GM19035 (cell line): ENCODE measurements around the gene PTGIS.

ENCODE experiments used
- ATAC-seq: cut with Tn5 transposase; IDR thresholded peaks from one replicate; pipeline ENCODE4 v1.9.1; 2021; ENCODE audit not compliant: unreplicated experiment

Gene PTGIS

DNA sequence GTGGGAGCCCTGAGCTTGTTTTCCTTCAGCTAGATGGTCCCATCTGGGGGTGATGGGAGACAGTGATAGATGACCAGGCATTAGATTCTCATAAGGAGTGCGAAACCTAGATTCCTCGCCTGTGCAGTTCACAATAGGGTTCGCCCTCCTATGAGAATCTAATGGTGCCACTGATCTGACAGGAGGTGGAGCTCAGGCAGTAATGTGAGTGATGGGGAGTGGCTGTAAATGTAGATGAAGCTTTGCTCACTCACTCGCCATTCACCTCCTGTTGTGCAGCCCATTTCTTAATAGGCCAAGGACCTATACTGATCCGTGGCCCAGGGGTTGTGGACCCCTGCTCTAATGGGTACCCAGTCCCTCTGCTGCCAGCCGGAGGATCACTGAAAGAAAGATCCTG is 64.8 kb downstream of the PTGIS start:
- no peak for ATAC-seq

GRCh38 chr20:49501917-49502316 is 66.0 kb downstream of the PTGIS start:
- ATAC-seq, result no peak

- ATAC-seq, result no peak
Observed at GRCh38 chr20:49497398-49497669, 70.6 kb downstream of the PTGIS start.

DNA sequence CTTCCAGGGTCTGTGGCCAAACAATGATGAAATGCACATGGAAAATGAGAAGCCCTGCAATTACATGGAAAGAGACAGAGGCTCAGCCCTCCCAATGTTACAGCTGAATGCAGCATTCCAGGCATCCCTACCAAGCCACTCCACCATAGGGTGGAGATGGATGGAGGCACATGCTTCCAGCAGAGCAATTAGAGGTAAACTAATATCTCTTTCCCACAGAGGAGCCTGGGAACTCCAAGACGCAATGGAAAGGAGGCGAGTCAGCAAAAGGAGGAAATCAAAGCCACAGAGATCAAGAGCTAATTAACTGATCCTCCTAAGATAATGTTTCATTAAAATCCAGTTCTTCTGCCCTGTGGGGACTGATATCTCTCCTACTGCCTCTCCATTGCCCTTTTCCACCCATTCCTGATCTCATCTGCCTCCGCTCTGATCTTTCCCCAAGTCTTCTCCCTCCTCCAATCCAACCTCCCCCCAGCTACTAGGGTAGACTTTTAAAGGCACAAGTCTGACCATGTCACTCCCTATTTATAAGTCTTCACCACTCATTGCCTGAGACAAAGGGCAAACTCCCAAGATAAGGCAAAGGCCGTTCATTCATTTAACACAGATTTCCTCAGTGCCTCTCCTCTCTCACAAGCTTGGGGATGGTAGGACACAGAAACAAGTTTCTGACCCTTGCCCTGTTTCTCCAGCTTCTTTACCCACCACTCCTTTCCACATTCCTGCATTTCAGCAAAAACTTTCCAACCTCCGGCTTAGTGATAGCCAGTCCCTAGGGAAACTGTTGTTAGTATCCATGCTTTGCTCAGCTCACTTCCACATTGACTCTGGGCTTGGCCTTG is 71.2 kb downstream of the PTGIS start:
- no peak for ATAC-seq

DNA sequence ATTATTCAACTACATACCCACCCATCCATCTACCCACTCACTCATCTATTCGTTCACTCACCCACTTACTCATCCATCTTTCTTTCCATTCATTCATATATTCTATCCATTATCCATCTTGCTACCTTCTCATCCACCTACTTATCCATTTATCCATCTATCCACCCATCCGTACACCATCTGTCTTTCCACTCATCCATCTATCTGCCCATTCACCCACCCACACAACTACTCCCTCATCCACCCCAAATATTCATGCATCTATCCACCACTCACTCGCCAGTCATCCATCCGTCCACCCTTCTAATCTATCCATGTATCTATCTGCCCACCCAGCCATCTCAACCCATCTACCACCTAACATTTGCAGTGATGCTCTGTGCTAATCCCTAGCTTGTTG is 71.9 kb downstream of the PTGIS start:
- no peak for ATAC-seq

DNA sequence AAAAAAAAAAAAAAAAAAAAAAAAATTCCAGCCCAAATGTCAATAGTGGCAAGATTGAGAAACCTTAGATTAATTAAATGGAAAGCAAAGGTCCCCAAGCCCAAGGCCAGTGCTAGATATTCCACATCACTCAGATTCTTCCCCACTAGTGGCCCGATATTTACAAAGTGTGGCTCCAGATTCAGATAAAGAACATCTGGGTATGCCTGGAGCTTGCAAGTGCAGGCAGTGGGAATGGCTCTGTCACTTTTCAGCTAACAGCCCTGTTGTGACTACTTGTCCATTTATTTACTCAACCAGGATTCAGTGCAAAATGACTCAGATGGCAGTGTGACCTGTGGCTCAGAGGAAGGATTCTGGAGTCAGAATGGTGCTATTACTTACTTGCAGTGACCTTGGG is 77.2 kb downstream of the PTGIS start:
- ATAC-seq, result no peak

- no peak for ATAC-seq
Observed at GRCh38 chr20:49489688-49490087, 78.2 kb downstream of the PTGIS start.

DNA sequence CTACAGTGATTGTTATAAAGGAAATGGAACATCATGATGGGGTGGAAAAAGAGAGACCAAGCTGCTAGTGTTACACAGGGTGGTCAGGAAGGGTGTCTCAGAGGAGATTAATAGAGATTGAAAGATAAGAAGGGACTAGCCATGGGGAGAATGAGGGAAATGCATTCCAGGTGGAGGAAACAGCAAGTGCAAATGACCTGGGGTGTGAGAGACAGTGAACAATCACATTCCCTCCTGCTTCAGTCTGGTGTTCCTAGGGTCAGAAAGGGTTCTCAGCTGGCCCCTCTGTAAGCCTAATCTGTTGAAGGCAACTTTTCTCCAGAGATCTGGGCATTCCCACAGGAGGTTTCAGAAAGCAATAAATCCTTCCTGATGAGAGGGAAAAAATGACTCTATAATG is 81.9 kb downstream of the PTGIS start:
- ATAC-seq, result no peak

GRCh38 chr20:49485563-49485962 is 82.4 kb downstream of the PTGIS start:
- ATAC-seq, result no peak

GRCh38 chr20:49484180-49485140 is 83.5 kb downstream of the PTGIS start:
- peak; percentile 52 for ATAC-seq

GRCh38 chr20:49483696-49484123 is 84.2 kb downstream of the PTGIS start:
- ATAC-seq, result no peak

- no peak for ATAC-seq
Observed at GRCh38 chr20:49483018-49483695, 84.8 kb downstream of the PTGIS start.

DNA sequence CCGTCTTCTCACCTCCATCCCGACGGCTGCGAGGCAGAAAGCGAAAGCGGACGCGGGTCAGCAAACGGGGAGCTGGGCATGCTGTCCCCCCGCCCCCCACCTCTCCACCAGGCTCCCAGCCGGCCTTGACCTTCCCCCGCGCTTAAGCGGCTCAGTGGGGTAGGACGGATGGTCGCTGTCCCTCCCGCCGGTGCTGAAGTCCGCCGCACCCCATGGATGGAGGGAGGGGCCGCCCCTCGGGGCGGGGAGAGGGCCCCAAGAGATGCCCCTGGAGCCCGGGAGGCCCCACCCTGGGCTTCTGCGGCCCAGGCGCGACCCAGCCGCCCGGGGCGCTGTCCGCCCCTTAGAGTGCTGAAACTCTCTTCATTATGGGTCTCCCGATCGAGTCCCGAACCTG is 85.3 kb downstream of the PTGIS start, which contains the start of gene KCNB1:
KCNB1 (minus strand) TSS at position 48 of the 397 bp plus-strand sequence. CDS start 188 bp downstream, outside the sequence.
- no peak for ATAC-seq

- no peak for ATAC-seq
Observed at GRCh38 chr20:49482173-49482572, 85.8 kb downstream of the PTGIS start.

- ATAC-seq, result no peak
Observed at GRCh38 chr20:49481116-49481515, 86.8 kb downstream of the PTGIS start.

- no peak for ATAC-seq
Observed at GRCh38 chr20:49480236-49480635, 87.7 kb downstream of the PTGIS start.

GRCh38 chr20:49479785-49480184 is 88.2 kb downstream of the PTGIS start:
- ATAC-seq, result no peak

- no peak for ATAC-seq
Observed at GRCh38 chr20:49478754-49479689, 88.9 kb downstream of the PTGIS start.

DNA sequence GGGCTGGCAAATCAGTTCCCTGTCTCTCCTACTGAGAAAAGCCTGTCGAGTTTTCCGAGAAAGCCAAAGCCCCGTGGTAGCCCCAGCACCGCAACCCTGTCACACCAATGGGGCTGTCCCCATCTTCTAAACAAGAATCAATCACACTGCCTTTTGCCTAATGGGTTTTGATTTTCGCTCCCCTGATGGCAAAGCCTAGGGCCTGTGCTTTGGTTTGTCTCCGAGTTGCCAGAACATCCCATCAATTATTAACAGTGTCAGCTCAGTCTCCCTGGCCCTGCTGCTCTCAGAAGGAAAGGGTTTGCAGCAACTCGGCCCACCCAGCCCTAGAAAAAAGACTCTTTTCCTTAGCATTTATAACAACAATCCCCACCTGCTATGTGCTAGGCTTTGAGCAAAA is 89.7 kb downstream of the PTGIS start:
- ATAC-seq, result no peak

- ATAC-seq, result no peak
Observed at GRCh38 chr20:49477200-49477599, 90.7 kb downstream of the PTGIS start.
